RPMI7951 (cell line): ENCODE data around the gene KAZN. TPM values are rescaled to one million over a fixed set of nuclear protein-coding genes. Genes with fewer than 3 reads are reported as not detected.
A peak's percentile ranks its signal among the peaks of the same experiment; 100 is the strongest.

Source experiments
- DNase-seq: peaks from one replicate; pipeline ENCODE4 v3.0.0-alpha.2; 2012; ENCODE audit warnings: low read depth
- total RNA-seq: library from RNA; depleted of rRNA; stranded (reverse); fragments of >200 nt; shearing (Covaris generic); gene quantifications from 2 replicates; pipeline ENCODE4 v1.2.3, GENCODE V29; 2014

Gene KAZN
- total RNA-seq, 1 experiment from 2014 or later: 0.24 TPM

GRCh38 chr1:15083578-15083977 lies 485.1 kb downstream of the KAZN start:
- DNase-seq: peak; percentile 3

GRCh38 chr1:15088281-15088971 lies 489.9 kb downstream of the KAZN start:
- no peak for DNase-seq

- no peak for DNase-seq
Measured at GRCh38 chr1:15089258-15089992, 490.9 kb downstream of the KAZN start.

- DNase-seq: no peak
Measured at GRCh38 chr1:15090373-15090772, 491.9 kb downstream of the KAZN start.

- DNase-seq: no peak
Measured at GRCh38 chr1:15094056-15094455, 495.6 kb downstream of the KAZN start.

GRCh38 chr1:15094719-15095495 lies 496.4 kb downstream of the KAZN start:
- no peak for DNase-seq

- DNase-seq: no peak
Measured at GRCh38 chr1:15095496-15095875, 497.0 kb downstream of the KAZN start.

- no peak for DNase-seq
Measured at GRCh38 chr1:15096293-15096692, 497.8 kb downstream of the KAZN start.

- DNase-seq: no peak
Measured at GRCh38 chr1:15098176-15099125, 500.0 kb downstream of the KAZN start.

- no peak for DNase-seq
Measured at GRCh38 chr1:15099441-15100120, 501.1 kb downstream of the KAZN start.

- DNase-seq: peak; percentile 19
Measured at GRCh38 chr1:15100121-15100879, 501.8 kb downstream of the KAZN start.

- DNase-seq: no peak
Measured at GRCh38 chr1:15100880-15101760, 502.6 kb downstream of the KAZN start.

GRCh38 chr1:15101801-15102200 lies 503.3 kb downstream of the KAZN start:
- no peak for DNase-seq

- DNase-seq: no peak
Measured at GRCh38 chr1:15102646-15103045, 504.2 kb downstream of the KAZN start.

GRCh38 chr1:15103211-15103610 lies 504.7 kb downstream of the KAZN start:
- DNase-seq: no peak

- no peak for DNase-seq
Measured at GRCh38 chr1:15103906-15104305, 505.4 kb downstream of the KAZN start.

GRCh38 chr1:15104768-15105167 lies 506.3 kb downstream of the KAZN start:
- DNase-seq: no peak

GRCh38 chr1:15106608-15107007 lies 508.1 kb downstream of the KAZN start:
- DNase-seq: peak; percentile 21

- DNase-seq: no peak
Measured at GRCh38 chr1:15107058-15107687, 508.7 kb downstream of the KAZN start.
